ENCODE measurements around the gene CPPED1.

DNA sequence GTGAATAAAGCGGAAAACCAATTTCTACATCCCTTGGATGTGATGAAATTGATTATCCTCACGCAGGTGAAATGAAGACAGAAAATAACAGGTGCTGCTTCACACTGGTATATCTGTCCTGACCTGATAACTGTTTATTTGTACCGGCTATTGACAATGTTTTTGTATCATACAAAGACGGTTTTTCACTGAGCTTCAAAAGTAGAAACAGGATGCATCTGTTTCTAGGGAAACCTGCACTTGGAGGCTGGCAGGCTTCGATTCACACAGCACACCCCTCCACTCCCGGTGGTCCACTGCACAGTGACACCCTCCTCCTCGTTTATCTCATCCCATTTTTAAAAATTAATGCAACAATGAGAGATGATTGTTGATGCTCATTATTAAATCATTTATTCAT lies 104.5 kb downstream of the CPPED1 start:
- no peak for TF ChIP-seq RAD21 (IDR thresholded peaks at IDR 0.05; ENCODE audit: insufficient read depth, low read depth, low read length)
- no peak for TF ChIP-seq ZNF207 (IDR thresholded peaks at IDR 0.05; ENCODE audit: borderline replicate concordance)
- TF ChIP-seq, protein P1, sequence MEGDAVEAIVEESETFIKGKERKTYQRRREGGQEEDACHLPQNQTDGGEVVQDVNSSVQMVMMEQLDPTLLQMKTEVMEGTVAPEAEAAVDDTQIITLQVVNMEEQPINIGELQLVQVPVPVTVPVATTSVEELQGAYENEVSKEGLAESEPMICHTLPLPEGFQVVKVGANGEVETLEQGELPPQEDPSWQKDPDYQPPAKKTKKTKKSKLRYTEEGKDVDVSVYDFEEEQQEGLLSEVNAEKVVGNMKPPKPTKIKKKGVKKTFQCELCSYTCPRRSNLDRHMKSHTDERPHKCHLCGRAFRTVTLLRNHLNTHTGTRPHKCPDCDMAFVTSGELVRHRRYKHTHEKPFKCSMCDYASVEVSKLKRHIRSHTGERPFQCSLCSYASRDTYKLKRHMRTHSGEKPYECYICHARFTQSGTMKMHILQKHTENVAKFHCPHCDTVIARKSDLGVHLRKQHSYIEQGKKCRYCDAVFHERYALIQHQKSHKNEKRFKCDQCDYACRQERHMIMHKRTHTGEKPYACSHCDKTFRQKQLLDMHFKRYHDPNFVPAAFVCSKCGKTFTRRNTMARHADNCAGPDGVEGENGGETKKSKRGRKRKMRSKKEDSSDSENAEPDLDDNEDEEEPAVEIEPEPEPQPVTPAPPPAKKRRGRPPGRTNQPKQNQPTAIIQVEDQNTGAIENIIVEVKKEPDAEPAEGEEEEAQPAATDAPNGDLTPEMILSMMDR (IDR thresholded peaks at IDR 0.05 in 2 of 3, conservative IDR thresholded peaks at IDR 0.05 in 1 of 3; ENCODE audit: control insufficient read depth in 2 of 3, extremely low read depth in 1 of 3, insufficient read depth in 1 of 3, low read depth in 3 of 3, low read length in 3 of 3) = no peak
- no peak for TF ChIP-seq ZNF274 (IDR thresholded peaks at IDR 0.05; ENCODE audit: insufficient read depth, insufficient read length)
- TF ChIP-seq BHLHE40 (IDR thresholded peaks at IDR 0.05; ENCODE audit: borderline replicate concordance in 1 of 2, low read depth in 2 of 2, low read length in 1 of 2) = no peak
- no peak for TF ChIP-seq EZH2 (IDR thresholded peaks at IDR 0.05; ENCODE audit: borderline replicate concordance, control insufficient read depth, low read depth, low read length)
